Measurements from ENCODE around the gene LSAMP. TPM values are rescaled to one million over a fixed set of nuclear protein-coding genes. Genes with fewer than 3 reads are reported as not detected.

The LSAMP gene
- total RNA-seq, 2 experiments from 2014 or later = not detected

GRCh38 chr3:115901008-115901407 lies 544.3 kb downstream of the LSAMP start:
- no peak for DNase-seq
- no peak overlapping the region for H3K4me3 Mint-ChIP-seq
- intact Hi-C loops (cut with micrococcal nuclease) = no loop called here
- no peaks in the 10 kb centered on the region for H3K36me3 Mint-ChIP-seq (ENCODE audit: low read depth)
- H3K27ac Mint-ChIP-seq = no peak overlapping the region
- H3K4me1 Mint-ChIP-seq (ENCODE audit: low read depth) = no peaks in the 10 kb centered on the region
- no peaks in the 10 kb centered on the region for H3K9me3 Mint-ChIP-seq
- H3K27me3 Mint-ChIP-seq (ENCODE audit: low read depth) = peaks cover 10% of the 10 kb centered on the region
- CTCF ChIA-PET = no interaction called here

- intact Hi-C loops (cut with micrococcal nuclease) = no loop called here
- H3K27ac Mint-ChIP-seq = no peak overlapping the region
- H3K4me3 Mint-ChIP-seq = no peak overlapping the region
- DNase-seq = no peak
- CTCF ChIA-PET = no interaction called here
- no peaks in the 10 kb centered on the region for H3K4me1 Mint-ChIP-seq (ENCODE audit: low read depth)
- H3K27me3 Mint-ChIP-seq (ENCODE audit: low read depth) = peaks cover 18% of the 10 kb centered on the region
- no peaks in the 10 kb centered on the region for H3K36me3 Mint-ChIP-seq (ENCODE audit: low read depth)
- no peaks in the 10 kb centered on the region for H3K9me3 Mint-ChIP-seq
These were observed 545.8 kb downstream of the LSAMP start for GRCh38 chr3:115899535-115899934.

GRCh38 chr3:115898656-115899410 lies 546.5 kb downstream of the LSAMP start:
- intact Hi-C loops (cut with micrococcal nuclease) = no loop called here
- Mint-ChIP-seq H3K27ac (no peak overlapping the region), H3K9me3 (no peaks in the 10 kb centered on the region), H3K27me3 (ENCODE audit: low read depth) (peaks cover 19% of the 10 kb centered on the region), H3K4me1 (ENCODE audit: low read depth) (no peaks in the 10 kb centered on the region), H3K36me3 (ENCODE audit: low read depth) (no peaks in the 10 kb centered on the region), H3K4me3 (no peak overlapping the region)
- CTCF ChIA-PET = no interaction called here
- DNase-seq = no peak

- no peaks in the 10 kb centered on the region for H3K4me1 Mint-ChIP-seq (ENCODE audit: low read depth)
- CTCF ChIA-PET = no interaction called here
- H3K27ac Mint-ChIP-seq = no peak overlapping the region
- peaks cover 21% of the 10 kb centered on the region for H3K27me3 Mint-ChIP-seq (ENCODE audit: low read depth)
- no peaks in the 10 kb centered on the region for H3K36me3 Mint-ChIP-seq (ENCODE audit: low read depth)
- DNase-seq = no peak
- H3K9me3 Mint-ChIP-seq = no peaks in the 10 kb centered on the region
- intact Hi-C loops (cut with micrococcal nuclease) = no loop called here
- H3K4me3 Mint-ChIP-seq = no peak overlapping the region
These were observed 554.2 kb downstream of the LSAMP start for GRCh38 chr3:115891006-115891636.

- intact Hi-C loops (cut with micrococcal nuclease) = no loop called here
- Mint-ChIP-seq H3K36me3 (ENCODE audit: low read depth) (no peaks in the 10 kb centered on the region), H3K9me3 (no peaks in the 10 kb centered on the region), H3K4me1 (ENCODE audit: low read depth) (no peaks in the 10 kb centered on the region), H3K4me3 (no peak overlapping the region), H3K27me3 (ENCODE audit: low read depth) (peaks cover 21% of the 10 kb centered on the region), H3K27ac (no peak overlapping the region)
- DNase-seq = no peak
- CTCF ChIA-PET = no interaction called here
These were observed 554.7 kb downstream of the LSAMP start for GRCh38 chr3:115890579-115890978.

GRCh38 chr3:115885621-115886020 lies 559.7 kb downstream of the LSAMP start:
- CTCF ChIA-PET = no interaction called here
- H3K4me3 Mint-ChIP-seq = no peak overlapping the region
- intact Hi-C loops (cut with micrococcal nuclease) = no loop called here

GRCh38 chr3:115877615-115877899 lies 567.7 kb downstream of the LSAMP start:
- H3K27ac Mint-ChIP-seq = no peak overlapping the region
- H3K27me3 Mint-ChIP-seq (ENCODE audit: low read depth) = peaks cover 2% of the 10 kb centered on the region
- no peaks in the 10 kb centered on the region for H3K9me3 Mint-ChIP-seq
- peaks cover 5% of the 10 kb centered on the region for H3K4me1 Mint-ChIP-seq (ENCODE audit: low read depth)
- DNase-seq = no peak
- no peaks in the 10 kb centered on the region for H3K36me3 Mint-ChIP-seq (ENCODE audit: low read depth)
- intact Hi-C loops (cut with micrococcal nuclease) = no loop called here
- CTCF ChIA-PET = interaction anchor here (0.7 to 0.8 kb wide), 2 partner anchors 42 to 57 kb away, joined by 3 to 5 read pairs; no protein-coding TSS in a partner anchor
- no peak overlapping the region for H3K4me3 Mint-ChIP-seq

More at GRCh38 chr3:115885621-115886020, 559.7 kb downstream of the LSAMP start:
- Mint-ChIP-seq H3K4me1 (ENCODE audit: low read depth) (no peaks in the 10 kb centered on the region), H3K9me3 (no peaks in the 10 kb centered on the region), H3K27me3 (ENCODE audit: low read depth) (peaks cover 9% of the 10 kb centered on the region), H3K27ac (no peak overlapping the region), H3K36me3 (ENCODE audit: low read depth) (no peaks in the 10 kb centered on the region)
- no peak for DNase-seq

- no peaks in the 10 kb centered on the region for H3K9me3 Mint-ChIP-seq
- no peak overlapping the region for H3K27ac Mint-ChIP-seq
- DNase-seq = no peak
- H3K4me3 Mint-ChIP-seq = no peak overlapping the region
- intact Hi-C loops (cut with micrococcal nuclease) = no loop called here
- H3K27me3 Mint-ChIP-seq (ENCODE audit: low read depth) = peaks cover 2% of the 10 kb centered on the region
- CTCF ChIA-PET = interaction anchor here (0.7 to 0.8 kb wide), 3 partner anchors 8 to 57 kb away, joined by 3 to 5 read pairs (median 3); no protein-coding TSS in a partner anchor
- H3K4me1 Mint-ChIP-seq (ENCODE audit: low read depth) = peaks cover 5% of the 10 kb centered on the region
- no peaks in the 10 kb centered on the region for H3K36me3 Mint-ChIP-seq (ENCODE audit: low read depth)
These were observed 568.2 kb downstream of the LSAMP start for GRCh38 chr3:115876876-115877614.

- Mint-ChIP-seq H3K36me3 (ENCODE audit: low read depth) (no peaks in the 10 kb centered on the region), H3K9me3 (no peaks in the 10 kb centered on the region), H3K4me1 (ENCODE audit: low read depth) (peaks cover 5% of the 10 kb centered on the region), H3K27me3 (ENCODE audit: low read depth) (peaks cover 2% of the 10 kb centered on the region), H3K4me3 (no peak overlapping the region), H3K27ac (no peak overlapping the region)
- DNase-seq = no peak
- intact Hi-C loops (cut with micrococcal nuclease) = no loop called here
- CTCF ChIA-PET = no interaction called here
These were observed 569.8 kb downstream of the LSAMP start for GRCh38 chr3:115875460-115875859.

- H3K27me3 Mint-ChIP-seq (ENCODE audit: low read depth) = peaks cover 7% of the 10 kb centered on the region
- no peaks in the 10 kb centered on the region for H3K36me3 Mint-ChIP-seq (ENCODE audit: low read depth)
- H3K9me3 Mint-ChIP-seq = no peaks in the 10 kb centered on the region
- no peak overlapping the region for H3K4me3 Mint-ChIP-seq
- no peak overlapping the region for H3K27ac Mint-ChIP-seq
- CTCF ChIA-PET = no interaction called here
- intact Hi-C loops (cut with micrococcal nuclease) = no loop called here
- H3K4me1 Mint-ChIP-seq (ENCODE audit: low read depth) = no peaks in the 10 kb centered on the region
- no peak for DNase-seq
These were observed 573.6 kb downstream of the LSAMP start for GRCh38 chr3:115871735-115872134.

- no peak for DNase-seq
- intact Hi-C loops (cut with micrococcal nuclease) = no loop called here
- Mint-ChIP-seq H3K4me1 (ENCODE audit: low read depth) (no peaks in the 10 kb centered on the region), H3K27me3 (ENCODE audit: low read depth) (peaks cover 18% of the 10 kb centered on the region), H3K36me3 (ENCODE audit: low read depth) (no peaks in the 10 kb centered on the region), H3K9me3 (no peaks in the 10 kb centered on the region), H3K27ac (no peak overlapping the region), H3K4me3 (no peak overlapping the region)
- CTCF ChIA-PET = interaction anchor here (0.6 kb wide), 1 partner anchor 598 kb away, joined by 6 read pairs; no protein-coding TSS in a partner anchor
These were observed 580.4 kb downstream of the LSAMP start for GRCh38 chr3:115864911-115865310.

- Mint-ChIP-seq H3K4me1 (ENCODE audit: low read depth) (no peaks in the 10 kb centered on the region), H3K27ac (no peak overlapping the region), H3K36me3 (ENCODE audit: low read depth) (no peaks in the 10 kb centered on the region), H3K4me3 (no peak overlapping the region), H3K27me3 (ENCODE audit: low read depth) (peaks cover 20% of the 10 kb centered on the region), H3K9me3 (no peaks in the 10 kb centered on the region)
- no peak for DNase-seq
- CTCF ChIA-PET = interaction anchor here (0.8 kb wide), 1 partner anchor 26 kb away, joined by 3 read pairs; no protein-coding TSS in a partner anchor
- intact Hi-C loops (cut with micrococcal nuclease) = no loop called here
These were observed 582.4 kb downstream of the LSAMP start for GRCh38 chr3:115862849-115863248.

Measured in activated naive CD4-positive, alpha-beta T cell treated with anti-CD3 and anti-CD28 coated beads for 36 hours (primary cell).